Measurements from ENCODE around the gene TMEM245.

Gene TMEM245

GRCh38 chr9:109119439-109120203 is at the start of gene TMEM245:
TSS of gene TMEM245 (minus strand) at chr9:109119947. CDS start at chr9:109119913, 34 bp downstream.
- DNase-seq (ENCODE audit: extremely low read depth, low read depth), result peak; percentile 99
- no peak for TF ChIP-seq CTCF (IDR thresholded peaks at IDR 0.05; ENCODE audit: low read depth, low read length)

GRCh38 chr9:109168170-109168569 is 48.4 kb upstream of the TMEM245 start:
- no peak for TF ChIP-seq CTCF (IDR thresholded peaks at IDR 0.05; ENCODE audit: low read depth, low read length)

GRCh38 chr9:109167716-109168115 is 48.0 kb upstream of the TMEM245 start:
- DNase-seq (ENCODE audit: extremely low read depth, low read depth), result no peak
- TF ChIP-seq CTCF (IDR thresholded peaks at IDR 0.05; ENCODE audit: low read depth, low read length), result no peak

More at GRCh38 chr9:109168170-109168569, 48.4 kb upstream of the TMEM245 start:
- DNase-seq (ENCODE audit: extremely low read depth, low read depth), result no peak

- DNase-seq (ENCODE audit: extremely low read depth, low read depth), result no peak
Measured at GRCh38 chr9:109166771-109167601, 47.2 kb upstream of the TMEM245 start, which contains the start of gene FRRS1L. TSS of gene FRRS1L (minus strand) at chr9:109167249. CDS start at chr9:109167138, 111 bp downstream.

GRCh38 chr9:109166171-109166770 is 46.5 kb upstream of the TMEM245 start:
- no peak for DNase-seq (ENCODE audit: extremely low read depth, low read depth)
- no peak for TF ChIP-seq CTCF (IDR thresholded peaks at IDR 0.05; ENCODE audit: low read depth, low read length)

More at GRCh38 chr9:109166771-109167601, 47.2 kb upstream of the TMEM245 start, which contains the start of gene FRRS1L:
- TF ChIP-seq CTCF (IDR thresholded peaks at IDR 0.05; ENCODE audit: low read depth, low read length), result no peak

GRCh38 chr9:109164042-109164441 is 44.3 kb upstream of the TMEM245 start:
- no peak for TF ChIP-seq CTCF (IDR thresholded peaks at IDR 0.05; ENCODE audit: low read depth, low read length)

More at GRCh38 chr9:109164042-109164441, 44.3 kb upstream of the TMEM245 start:
- no peak for DNase-seq (ENCODE audit: extremely low read depth, low read depth)

All from AG09319 (cell line).